Neuronal stem cell (in vitro differentiated cells): ENCODE results near the gene SPATS2.

ENCODE experiments used
- DNase-seq: peaks from one replicate; pipeline ENCODE4 v3.0.0-alpha.2; 2013; ENCODE audit warnings: low spot score
- H2AFZ ChIP-seq: one replicate; pipeline ENCODE4 v1.6.1; 2013; ENCODE audit warnings: mild to moderate bottlenecking, low read length, inconsistent platforms
- H2AK5ac ChIP-seq: 2 replicates; pipeline ENCODE4 v1.6.1; 2013; ENCODE audit warnings: low read depth, mild to moderate bottlenecking, inconsistent platforms, low read length, moderate library complexity, mixed read lengths
- H2BK120ac ChIP-seq: 2 replicates; pipeline ENCODE4 v1.6.1; 2013; ENCODE audit warnings: low read depth, mild to moderate bottlenecking, inconsistent platforms, low read length, moderate library complexity, mixed read lengths
- H2BK12ac ChIP-seq: one replicate; pipeline ENCODE4 v1.6.1; 2013; ENCODE audit warnings: low read length, inconsistent platforms
- H2BK15ac ChIP-seq: 2 replicates; pipeline ENCODE4 v1.6.1; 2013; ENCODE audit warnings: mild to moderate bottlenecking, low read length, inconsistent platforms, mixed read lengths
- H2BK5ac ChIP-seq: one replicate; pipeline ENCODE4 v1.6.1; 2013; ENCODE audit warnings: inconsistent platforms, mild to moderate bottlenecking, low read length, moderate library complexity
- H3K14ac ChIP-seq: one replicate; pipeline ENCODE4 v1.6.1; 2013; ENCODE audit warnings: low read length, inconsistent platforms
- H3K18ac ChIP-seq: 2 replicates; pipeline ENCODE4 v1.6.1; 2013; ENCODE audit warnings: low read length, inconsistent platforms
- H3K23ac ChIP-seq: 2 replicates; pipeline ENCODE4 v1.6.1; 2013; ENCODE audit warnings: low read depth, mild to moderate bottlenecking, mixed read lengths, low read length, inconsistent platforms; ENCODE audit not compliant: poor library complexity
- H3K27ac ChIP-seq: replicated peaks from 3 replicates; pipeline ENCODE4 v1.5.1; 2013; ENCODE audit warnings: low read length, inconsistent platforms
- H3K27me3 ChIP-seq, 3 experiments: 2 replicates each; pipeline ENCODE4 v1.6.1; 2013; ENCODE audit warnings: low read length in 3 of 3, mild to moderate bottlenecking in 2 of 3, inconsistent platforms in 1 of 3, low read depth in 1 of 3, mixed read lengths in 1 of 3, moderate library complexity in 1 of 3; ENCODE audit not compliant: control insufficient read depth in 3 of 3, insufficient read depth in 3 of 3
- H3K36me3 ChIP-seq, 2 donors: replicated peaks in 1 of 2; 2 replicates each; pipeline ENCODE4 v1.6.1; 2013; ENCODE audit warnings: low read length in 2 of 2; ENCODE audit not compliant: control insufficient read depth in 2 of 2, insufficient read depth in 2 of 2
- H3K4ac ChIP-seq: 2 replicates; pipeline ENCODE4 v1.6.1; 2013; ENCODE audit warnings: inconsistent platforms, mild to moderate bottlenecking, low read length, moderate library complexity
- H3K4me1 ChIP-seq, 2 donors: 1 replicate in 1 of 2; 2 replicates in 1 of 2; pipeline ENCODE4 v1.6.1; 2013; ENCODE audit warnings: low read length in 2 of 2, low read depth in 1 of 2; ENCODE audit not compliant: control insufficient read depth in 2 of 2, insufficient read depth in 1 of 2
- H3K4me2 ChIP-seq: one replicate; pipeline ENCODE4 v1.6.1; 2013; ENCODE audit warnings: mild to moderate bottlenecking, low read length, inconsistent platforms; ENCODE audit not compliant: insufficient read depth, poor library complexity, severe bottlenecking
- H3K4me3 ChIP-seq, 2 donors: 2 replicates each; pipeline ENCODE4 v1.5.1; 2013; ENCODE audit warnings: low read length in 2 of 2, mild to moderate bottlenecking in 2 of 2, inconsistent platforms in 1 of 2, moderate library complexity in 1 of 2
- H3K79me1 ChIP-seq: one replicate; pipeline ENCODE4 v1.6.1; 2013; ENCODE audit warnings: low read depth, mild to moderate bottlenecking, inconsistent platforms, low read length, moderate library complexity
- H3K9ac ChIP-seq: one replicate; pipeline ENCODE4 v1.6.1; 2013; ENCODE audit warnings: mild to moderate bottlenecking, low read depth, low read length, inconsistent platforms; ENCODE audit not compliant: poor library complexity
- H3K9me3 ChIP-seq, 2 donors: replicated peaks in 1 of 2; 2 replicates each; pipeline versions ENCODE3 to v1.6.1; 2013; ENCODE audit warnings: low read length in 2 of 2, mild to moderate bottlenecking in 2 of 2, inconsistent platforms in 1 of 2, low read depth in 1 of 2, mixed read lengths in 1 of 2, moderate library complexity in 1 of 2; ENCODE audit not compliant: control insufficient read depth in 2 of 2, insufficient read depth in 1 of 2
- H4K8ac ChIP-seq: one replicate; pipeline ENCODE4 v1.6.1; 2013; ENCODE audit warnings: low read depth, mild to moderate bottlenecking, inconsistent platforms, low read length, moderate library complexity
- H4K91ac ChIP-seq: one replicate; pipeline ENCODE4 v1.6.1; 2013; ENCODE audit warnings: low read length, low read depth, mild to moderate bottlenecking, inconsistent platforms; ENCODE audit not compliant: poor library complexity
- WGBS, 2 donors: extraction: QIAGEN DNeasy Blood & Tissue Kit; methylation state at CpG; one replicate each; pipeline ENCODE4 v1.1.7; 2013; ENCODE audit warnings: missing lambda C conversion rate in 2 of 2, mixed read lengths in 1 of 2; ENCODE audit not compliant: insufficient read length in 2 of 2, insufficient replicate concordance in 1 of 2; ENCODE audit errors: extremely low coverage in 2 of 2; 5-methylcytosine and 5-hydroxymethylcytosine counted together

The SPATS2 gene

DNA sequence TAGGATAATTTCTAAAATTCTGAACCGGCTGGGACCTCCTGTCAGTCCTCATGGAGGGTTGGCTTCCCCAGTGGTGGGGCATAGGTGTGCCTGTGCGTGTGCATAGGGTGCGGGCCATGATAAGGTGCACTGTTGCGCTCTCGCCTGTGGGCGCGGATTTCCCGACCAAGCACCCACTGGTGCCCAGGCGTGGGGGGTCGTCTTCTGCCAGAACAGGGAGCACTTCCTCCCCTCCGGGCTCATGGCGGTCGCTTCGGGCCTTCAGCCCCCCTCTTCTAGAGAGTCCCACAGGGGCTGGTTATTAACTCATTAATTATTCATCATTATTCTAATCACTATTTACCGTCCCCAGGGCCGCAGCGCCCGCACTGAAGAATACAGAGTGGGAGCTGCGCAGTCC, 33.0 kb upstream of the SPATS2 start:
- no CpG with 5 or more reads among the region's 19 CpGs for WGBS, 2 donors
- no peak overlapping the region for H3K4me3 ChIP-seq
- H2BK12ac ChIP-seq = no peak overlapping the region
- peaks cover 16 to 23% of the 10 kb centered on the region in 2 donors for H3K36me3 ChIP-seq
- H3K9ac ChIP-seq = no peak overlapping the region
- no peak overlapping the region for H4K91ac ChIP-seq
- DNase-seq = no peak
- no peak overlapping the region for H2AFZ ChIP-seq
- H3K18ac ChIP-seq = no peak overlapping the region
- H4K8ac ChIP-seq = no peak overlapping the region
- H3K9me3 ChIP-seq = peaks cover 0 to 5% of the 10 kb centered on the region in 2 donors
- H2BK5ac ChIP-seq = no peak overlapping the region
- H3K4ac ChIP-seq = no peak overlapping the region
- no peak overlapping the region for H2AK5ac ChIP-seq
- no peak overlapping the region for H3K27ac ChIP-seq
- no peak overlapping the region for H2BK15ac ChIP-seq
- H2BK120ac ChIP-seq = no peak overlapping the region
- H3K23ac ChIP-seq = no peak overlapping the region
- peaks cover 1% of the 10 kb centered on the region for H3K79me1 ChIP-seq
- H3K4me2 ChIP-seq = no peak overlapping the region
- H3K27me3 ChIP-seq = peaks cover 20 to 63% (median 45%) of the 10 kb centered on the region in 3 experiments
- H3K14ac ChIP-seq = no peak overlapping the region
- peaks cover 5 to 20% of the 10 kb centered on the region in 2 donors for H3K4me1 ChIP-seq

DNA sequence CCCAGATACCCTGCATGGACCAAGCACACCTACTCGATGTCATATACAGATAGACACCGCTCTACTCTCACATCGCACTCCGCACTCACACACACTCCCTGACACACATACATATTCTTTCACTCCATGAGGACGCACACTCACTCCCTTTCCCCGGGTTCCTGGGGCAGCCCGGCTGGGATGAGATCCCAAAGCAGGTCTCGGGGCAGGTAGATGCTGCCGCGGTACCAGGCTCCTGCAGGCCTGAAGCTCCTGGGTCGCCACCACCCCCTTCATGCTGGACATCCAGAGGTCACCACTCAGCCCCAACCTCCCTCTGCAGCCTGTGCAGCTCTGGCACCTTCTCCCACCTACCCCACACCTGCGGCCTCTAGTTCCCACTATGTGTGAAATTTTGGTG, 32.6 kb upstream of the SPATS2 start:
- no peak for DNase-seq
- Histone ChIP-seq H3K9me3 (peaks cover 0 to 5% of the 10 kb centered on the region in 2 donors), H4K91ac (no peak overlapping the region), H3K9ac (no peak overlapping the region), H2AK5ac (peak overlapping the region; percentile 47), H3K27me3 (peaks cover 20 to 68% (median 50%) of the 10 kb centered on the region in 3 experiments), H3K18ac (no peak overlapping the region), H3K79me1 (peaks cover 1% of the 10 kb centered on the region), H2AFZ (no peak overlapping the region), H3K27ac (no peak overlapping the region), H3K4me3 (no peak overlapping the region), H3K14ac (no peak overlapping the region), H2BK15ac (no peak overlapping the region), H2BK12ac (no peak overlapping the region), H3K23ac (peak overlapping the region; percentile 34), H4K8ac (no peak overlapping the region), H3K4ac (no peak overlapping the region), H2BK5ac (no peak overlapping the region), H3K36me3 (peaks cover 12 to 18% of the 10 kb centered on the region in 2 donors), H2BK120ac (no peak overlapping the region), H3K4me1 (peaks cover 5 to 24% of the 10 kb centered on the region in 2 donors), H3K4me2 (no peak overlapping the region)
- WGBS, 2 donors = 100% methylated on average over 4 of the region's 12 CpGs; no CpG with 5 or more reads in 1 of the 2 donors

DNA sequence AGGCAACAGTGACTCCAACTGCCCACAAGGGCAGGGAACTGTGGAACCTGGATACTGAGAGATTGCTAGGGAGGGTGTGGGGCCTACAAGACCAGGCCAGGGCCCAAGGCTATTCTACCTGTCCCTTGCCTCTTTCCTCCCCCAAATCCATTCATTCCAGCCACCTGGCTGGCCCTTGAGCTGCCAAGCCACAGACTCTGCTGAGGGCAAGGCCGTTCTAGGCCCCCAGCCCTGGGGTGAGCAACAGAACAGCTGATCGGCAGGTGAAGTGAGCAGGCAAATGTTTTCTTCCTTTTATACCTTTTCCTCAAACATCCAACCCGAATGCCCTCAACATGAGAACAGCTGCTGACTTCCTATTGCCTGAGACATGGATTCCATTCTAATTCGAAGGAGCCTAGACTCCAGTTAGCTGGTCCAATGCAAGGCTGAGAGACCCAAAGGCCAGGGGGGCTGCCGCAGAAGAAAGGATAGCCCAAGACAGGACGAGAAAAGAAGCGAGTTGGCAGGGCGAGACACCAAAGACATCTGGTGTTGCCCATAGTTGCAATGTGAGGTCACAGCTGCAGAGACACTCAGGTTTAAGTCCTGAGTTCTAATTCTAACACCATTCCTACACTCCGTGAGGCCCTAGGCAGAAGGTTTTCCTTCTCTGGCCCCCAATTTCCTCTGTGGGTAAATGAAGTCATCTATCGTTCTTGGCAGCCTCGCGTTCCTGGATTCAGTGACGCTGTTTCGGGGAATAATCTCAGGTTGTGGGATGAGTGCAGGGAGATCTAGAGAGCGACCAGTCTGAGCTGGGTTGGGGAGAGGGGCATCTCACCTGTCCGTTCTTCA, 31.9 kb upstream of the SPATS2 start:
- H2AFZ ChIP-seq = no peak overlapping the region
- H2BK12ac ChIP-seq = no peak overlapping the region
- peaks cover 0 to 5% of the 10 kb centered on the region in 2 donors for H3K9me3 ChIP-seq
- no peak for DNase-seq
- no peak overlapping the region for H4K8ac ChIP-seq
- H3K27ac ChIP-seq = no peak overlapping the region
- peaks cover 5 to 27% of the 10 kb centered on the region in 2 donors for H3K4me1 ChIP-seq
- no peak overlapping the region for H2BK5ac ChIP-seq
- no CpG with 5 or more reads among the region's 16 CpGs for WGBS, 2 donors
- H3K36me3 ChIP-seq = peaks cover 9 to 12% of the 10 kb centered on the region in 2 donors
- H3K23ac ChIP-seq = peak overlapping the region; percentile 67
- H3K4ac ChIP-seq = no peak overlapping the region
- H3K18ac ChIP-seq = no peak overlapping the region
- no peak overlapping the region for H3K4me2 ChIP-seq
- no peak overlapping the region for H3K9ac ChIP-seq
- peak overlapping the region; percentile 52 for H2BK120ac ChIP-seq
- peaks cover 20 to 74% (median 56%) of the 10 kb centered on the region in 3 experiments for H3K27me3 ChIP-seq
- H4K91ac ChIP-seq = no peak overlapping the region
- no peak overlapping the region for H3K4me3 ChIP-seq
- H2AK5ac ChIP-seq = peak overlapping the region; percentile 50
- no peaks in the 10 kb centered on the region for H3K79me1 ChIP-seq
- H2BK15ac ChIP-seq = peak overlapping the region; percentile 70
- H3K14ac ChIP-seq = no peak overlapping the region

DNA sequence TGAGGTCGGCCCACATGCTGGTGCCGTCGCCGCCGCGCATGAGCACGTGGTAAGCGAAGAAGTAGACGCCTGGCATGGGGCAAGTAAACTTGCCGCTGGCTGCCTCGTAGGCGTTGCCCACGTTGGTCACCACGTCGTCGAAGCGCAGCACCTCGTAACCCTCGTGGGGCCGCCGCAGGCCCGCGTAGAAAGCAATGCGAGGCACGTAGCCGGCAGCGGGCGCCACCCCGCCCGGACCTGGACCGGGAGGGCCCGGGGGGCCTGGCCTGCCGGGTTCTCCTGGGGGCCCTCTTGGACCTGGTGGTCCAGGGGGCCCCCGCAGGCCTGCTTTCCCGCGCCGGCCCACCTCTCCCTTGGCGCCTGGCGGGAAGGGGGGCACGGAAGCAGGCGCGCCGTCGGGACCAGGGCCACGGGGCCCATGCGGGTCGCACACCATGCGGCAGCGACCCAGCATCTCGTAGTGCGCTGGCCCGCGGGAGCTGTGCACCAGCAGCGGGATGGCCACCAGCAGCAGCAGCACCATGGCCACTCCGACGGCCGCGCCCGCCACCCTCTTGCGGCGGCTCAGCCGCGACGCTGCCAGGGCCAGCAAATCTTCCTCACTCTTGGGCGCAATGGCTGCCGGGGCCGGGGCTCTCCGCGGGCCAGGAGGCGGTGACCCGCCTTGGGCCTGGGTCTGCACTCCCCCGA, 31.2 kb upstream of the SPATS2 start:
- DNase-seq = no peak
- Histone ChIP-seq H2BK5ac (no peak overlapping the region), H3K4ac (no peak overlapping the region), H4K91ac (peak overlapping the region; percentile 66), H3K18ac (peak overlapping the region; percentile 81), H2BK120ac (peak overlapping the region; percentile 52), H4K8ac (peak overlapping the region; percentile 79), H3K4me2 (peak overlapping the region; percentile 76), H2BK15ac (peak overlapping the region; percentile 70), H3K9me3 (peaks cover 0 to 5% of the 10 kb centered on the region in 2 donors), H3K36me3 (peaks cover 4% of the 10 kb centered on the region in 2 donors), H3K23ac (peak overlapping the region; percentile 86), H3K9ac (no peak overlapping the region), H2AK5ac (peak overlapping the region; percentile 50), H3K4me3 (no peak overlapping the region), H3K79me1 (no peaks in the 10 kb centered on the region), H3K14ac (no peak overlapping the region), H3K4me1 (peaks cover 10 to 35% of the 10 kb centered on the region in 2 donors), H2AFZ (peak overlapping the region; percentile 97), H3K27ac (no peak overlapping the region), H3K27me3 (peaks cover 20 to 81% (median 64%) of the 10 kb centered on the region in 3 experiments), H2BK12ac (no peak overlapping the region)
- no CpG with 5 or more reads among the region's 72 CpGs for WGBS, 2 donors
